Stimulated activated effector memory CD8-positive, alpha-beta T cell treated with anti-CD3 and anti-CD28 coated beads, Interleukin-12 subunit alpha, Interleukin-12 subunit beta, amount 100 ng/mL, for 72 hours (primary cell): ENCODE results near the gene TMEM131L.
A peak's percentile ranks its signal among the peaks of the same experiment; 100 is the strongest.

Experiments used
- ATAC-seq: fragments of 150-1000 bp; cut with Tn5 transposase; 2 replicates; pipeline ENCODE4 v1.10.0; 2021
- DNase-seq, 2 donors: peaks; one replicate each; pipeline ENCODE4 v3.0.0; 2021 to 2022; ENCODE audit warnings: low spot score in 2 of 2
- H3K27ac Mint-ChIP-seq: one replicate; pipeline ENCODE4 v1.8.0; 2022; ENCODE audit warnings: mild to moderate bottlenecking, mixed read lengths
- H3K36me3 Mint-ChIP-seq: one replicate; pipeline ENCODE4 v1.8.0; 2022; ENCODE audit warnings: mild to moderate bottlenecking, mixed read lengths
- H3K4me1 Mint-ChIP-seq: one replicate; pipeline ENCODE4 v1.8.0; 2022; ENCODE audit warnings: mixed read lengths
- H3K4me3 Mint-ChIP-seq: one replicate; pipeline ENCODE4 v1.8.0; 2022; ENCODE audit warnings: mild to moderate bottlenecking, mixed read lengths
- H3K9me3 Mint-ChIP-seq: one replicate; pipeline ENCODE4 v1.8.0; 2022; ENCODE audit warnings: mixed read lengths

The TMEM131L gene

DNA sequence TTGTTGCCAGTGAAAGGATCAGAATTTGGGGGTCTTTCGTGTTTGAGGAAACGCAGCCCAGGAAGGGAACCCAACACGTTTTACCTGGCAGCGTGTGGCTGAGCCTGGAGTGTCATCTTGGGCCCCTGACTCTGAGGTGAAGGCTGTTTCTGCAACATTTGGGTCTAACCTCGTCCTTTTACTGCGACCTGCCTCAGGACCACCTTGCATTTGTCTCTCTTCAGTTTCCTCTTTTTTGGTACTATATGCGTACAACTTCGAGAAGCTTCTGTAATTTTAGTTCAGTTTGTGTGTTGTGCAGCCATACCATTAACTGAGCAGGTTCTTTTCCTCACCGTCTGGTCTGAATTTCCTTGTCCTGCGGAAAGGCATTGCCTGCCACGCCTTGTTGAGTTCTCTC lies 61.5 kb downstream of the TMEM131L start:
- Mint-ChIP-seq H3K4me1 (peaks cover 87% of the 10 kb centered on the region), H3K4me3 (peak overlapping the region; percentile 60), H3K9me3 (no peaks in the 10 kb centered on the region), H3K27ac (peak overlapping the region; percentile 94), H3K36me3 (peaks cover 26% of the 10 kb centered on the region)
- DNase-seq, result no peak
- ATAC-seq, result no peak

DNA sequence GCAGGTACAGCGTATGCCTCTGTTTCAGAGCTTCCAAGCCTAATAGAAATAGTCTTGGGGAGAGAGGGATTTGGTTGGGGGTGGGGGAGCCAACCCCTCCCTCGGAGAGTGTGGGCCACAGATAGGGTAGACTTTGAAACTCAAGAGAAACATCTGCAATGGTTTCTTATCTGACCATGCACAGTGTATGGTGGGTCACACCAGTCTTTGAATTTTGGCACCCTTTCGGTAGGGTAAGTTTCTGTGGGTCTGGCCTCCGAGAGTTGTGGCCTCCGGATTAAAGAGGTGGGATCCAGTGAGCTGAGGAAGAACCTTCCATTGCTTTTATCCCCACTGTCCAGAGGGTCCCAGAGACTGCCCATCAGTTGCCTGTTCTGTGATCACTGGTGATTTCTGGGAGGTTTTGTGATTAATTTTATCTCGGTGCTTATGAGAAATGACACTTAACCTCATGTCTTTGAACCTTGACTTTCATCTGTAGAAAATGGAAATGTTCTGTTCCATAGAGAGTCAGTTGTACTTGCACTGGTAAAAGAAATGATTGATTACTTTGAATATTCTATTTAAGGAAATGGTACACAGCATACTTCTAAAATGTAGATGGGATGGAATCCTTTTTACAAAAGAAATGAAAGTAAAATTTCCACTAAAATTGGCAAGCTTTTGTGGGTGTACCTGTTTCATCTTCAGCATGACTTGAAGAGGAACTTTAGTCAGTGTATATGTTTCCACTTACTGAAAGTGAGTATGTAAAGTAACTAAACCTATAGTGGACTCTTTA lies 62.7 kb downstream of the TMEM131L start:
- DNase-seq (no peak), ATAC-seq (peak; percentile 61)
- Mint-ChIP-seq H3K36me3 (peaks cover 25% of the 10 kb centered on the region), H3K4me1 (peaks cover 83% of the 10 kb centered on the region), H3K9me3 (no peaks in the 10 kb centered on the region), H3K4me3 (peak overlapping the region; percentile 60), H3K27ac (peak overlapping the region; percentile 94)

DNA sequence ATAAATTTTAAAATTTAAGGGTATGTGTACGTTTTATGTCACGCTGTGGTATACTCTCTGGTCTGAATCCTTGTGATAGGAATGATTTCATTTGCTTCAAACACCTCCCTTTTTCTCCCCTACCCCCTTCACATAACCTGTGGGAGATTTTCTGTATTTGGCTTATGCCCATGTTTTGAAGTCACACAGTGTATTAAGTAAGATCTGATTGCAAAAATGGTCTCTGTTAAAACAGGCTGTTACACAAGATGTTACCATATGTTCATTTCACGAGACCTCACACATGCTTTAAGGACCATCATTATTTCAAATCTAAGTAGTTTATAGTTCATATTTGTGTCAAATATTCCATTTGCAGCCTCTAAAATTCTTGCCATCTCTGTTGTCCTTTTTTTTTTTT lies 63.5 kb downstream of the TMEM131L start:
- ATAC-seq (no peak), DNase-seq (no peak)
- Mint-ChIP-seq H3K27ac (peak overlapping the region; percentile 94), H3K36me3 (peaks cover 25% of the 10 kb centered on the region), H3K9me3 (no peaks in the 10 kb centered on the region), H3K4me3 (peak overlapping the region; percentile 60), H3K4me1 (peaks cover 83% of the 10 kb centered on the region)

DNA sequence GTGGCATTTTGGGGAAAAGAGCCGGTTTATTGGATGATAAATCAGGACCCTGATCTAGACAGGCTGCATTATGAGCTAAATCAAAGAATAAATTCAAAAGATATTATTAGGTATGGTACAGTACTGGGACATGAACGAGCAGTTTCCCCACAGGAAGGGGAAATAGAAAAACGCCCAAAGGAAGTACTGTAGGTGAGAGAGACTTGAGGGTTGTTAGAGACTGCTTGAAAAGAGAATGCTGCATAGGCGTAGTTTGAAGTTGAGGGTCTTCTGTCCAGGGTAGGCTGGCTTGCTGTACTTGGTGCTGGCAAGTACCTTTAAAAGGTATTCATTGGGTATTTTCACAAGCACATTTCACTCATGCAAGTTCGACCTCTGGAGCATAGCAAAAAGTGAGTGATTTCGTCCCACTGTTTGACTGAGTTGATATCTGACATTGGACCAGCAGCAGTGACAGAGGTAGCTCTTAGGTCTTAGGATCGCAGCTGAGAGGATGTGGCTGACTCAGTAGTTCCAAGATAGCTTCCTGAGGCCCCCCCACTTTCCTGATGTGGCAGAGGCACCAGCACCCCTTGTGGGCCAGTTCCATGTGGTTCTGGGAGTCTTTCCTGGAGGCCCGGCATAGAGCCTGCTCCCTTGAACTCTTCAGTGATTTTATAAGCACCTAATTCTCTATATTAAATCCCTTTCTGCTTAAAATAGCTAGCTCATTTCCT lies 64.3 kb downstream of the TMEM131L start:
- peak; percentile 71 for ATAC-seq
- no peaks in the 10 kb centered on the region for H3K9me3 Mint-ChIP-seq
- H3K4me3 Mint-ChIP-seq, result peak overlapping the region; percentile 60
- H3K27ac Mint-ChIP-seq, result peak overlapping the region; percentile 94
- peaks cover 25% of the 10 kb centered on the region for H3K36me3 Mint-ChIP-seq
- peaks cover 84% of the 10 kb centered on the region for H3K4me1 Mint-ChIP-seq
- no peak for DNase-seq

DNA sequence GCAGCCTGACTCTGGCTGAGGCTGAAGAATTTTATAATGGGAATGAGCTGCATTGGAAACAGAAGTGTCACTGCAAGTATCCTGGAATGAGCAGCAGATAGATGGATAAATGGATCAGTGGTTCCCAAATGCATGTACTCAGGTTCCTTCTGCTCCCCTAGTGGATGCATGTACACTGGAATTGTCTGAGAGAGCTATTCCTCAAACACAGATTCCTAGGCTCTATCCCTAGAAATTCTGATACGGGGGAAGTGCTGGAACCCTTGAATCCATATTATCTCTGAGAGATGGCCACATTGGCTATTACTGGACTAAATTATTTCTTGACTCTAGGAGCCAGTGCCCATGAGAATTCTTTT lies 64.8 kb downstream of the TMEM131L start:
- peak overlapping the region; percentile 60 for H3K4me3 Mint-ChIP-seq
- H3K9me3 Mint-ChIP-seq, result no peaks in the 10 kb centered on the region
- DNase-seq (no peak), ATAC-seq (no peak)
- peaks cover 88% of the 10 kb centered on the region for H3K4me1 Mint-ChIP-seq
- peak overlapping the region; percentile 94 for H3K27ac Mint-ChIP-seq
- peaks cover 25% of the 10 kb centered on the region for H3K36me3 Mint-ChIP-seq

DNA sequence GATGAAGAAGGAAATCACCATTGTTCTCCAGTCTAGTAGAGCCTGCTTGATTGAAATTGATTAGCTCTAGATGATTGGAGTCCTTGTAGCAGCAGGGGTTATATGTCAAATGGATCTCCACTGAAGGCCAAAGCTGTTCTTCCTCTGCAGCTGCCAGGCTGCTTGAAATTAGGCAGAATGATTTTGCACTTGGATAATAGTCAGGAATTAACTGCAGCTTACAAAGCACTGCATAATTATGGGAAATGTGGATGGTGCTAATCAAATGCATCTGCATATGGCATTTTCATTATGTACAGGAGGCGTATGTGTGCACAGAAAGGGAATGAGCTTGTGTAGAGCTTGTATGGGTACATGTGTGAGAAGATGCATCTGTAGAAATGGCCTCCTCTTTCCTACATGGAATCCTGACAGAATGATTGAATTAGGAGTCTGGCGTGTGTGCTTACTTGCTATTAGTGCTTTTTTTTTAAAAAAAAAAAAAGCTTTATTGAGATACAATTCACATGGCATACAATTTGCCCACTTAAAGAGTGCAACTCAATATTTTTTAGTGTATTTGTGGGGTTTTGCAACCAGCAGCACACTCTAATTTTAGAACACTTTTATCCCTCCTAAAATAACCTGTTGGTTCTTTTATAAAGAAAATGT lies 65.9 kb downstream of the TMEM131L start:
- H3K36me3 Mint-ChIP-seq, result peaks cover 25% of the 10 kb centered on the region
- peaks cover 85% of the 10 kb centered on the region for H3K4me1 Mint-ChIP-seq
- H3K27ac Mint-ChIP-seq, result peak overlapping the region; percentile 18
- ATAC-seq, result no peak
- DNase-seq, result no peak
- H3K9me3 Mint-ChIP-seq, result no peaks in the 10 kb centered on the region
- H3K4me3 Mint-ChIP-seq, result no peak overlapping the region

DNA sequence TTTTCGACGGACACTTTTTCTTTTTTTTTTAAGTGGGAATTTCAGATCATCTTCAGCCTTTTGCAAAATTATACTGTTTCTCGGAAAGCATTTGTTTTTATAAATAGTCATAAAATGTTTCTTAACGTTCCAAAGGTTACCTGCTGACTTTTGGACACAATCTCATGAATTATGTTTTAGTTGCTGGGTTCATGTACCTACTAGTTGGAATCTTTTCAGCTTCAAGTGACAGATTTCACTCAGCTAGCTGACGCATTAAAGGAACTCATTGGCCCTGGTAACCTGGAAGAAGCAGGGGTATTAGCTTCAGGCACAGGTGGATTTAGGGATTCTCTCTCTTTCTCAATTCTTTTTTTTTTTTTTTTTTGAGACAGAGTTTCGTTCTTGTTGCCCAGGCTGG lies 66.5 kb downstream of the TMEM131L start:
- peaks cover 82% of the 10 kb centered on the region for H3K4me1 Mint-ChIP-seq
- peaks cover 23% of the 10 kb centered on the region for H3K36me3 Mint-ChIP-seq
- no peaks in the 10 kb centered on the region for H3K9me3 Mint-ChIP-seq
- DNase-seq (no peak), ATAC-seq (no peak)
- H3K4me3 Mint-ChIP-seq, result no peak overlapping the region
- no peak overlapping the region for H3K27ac Mint-ChIP-seq

DNA sequence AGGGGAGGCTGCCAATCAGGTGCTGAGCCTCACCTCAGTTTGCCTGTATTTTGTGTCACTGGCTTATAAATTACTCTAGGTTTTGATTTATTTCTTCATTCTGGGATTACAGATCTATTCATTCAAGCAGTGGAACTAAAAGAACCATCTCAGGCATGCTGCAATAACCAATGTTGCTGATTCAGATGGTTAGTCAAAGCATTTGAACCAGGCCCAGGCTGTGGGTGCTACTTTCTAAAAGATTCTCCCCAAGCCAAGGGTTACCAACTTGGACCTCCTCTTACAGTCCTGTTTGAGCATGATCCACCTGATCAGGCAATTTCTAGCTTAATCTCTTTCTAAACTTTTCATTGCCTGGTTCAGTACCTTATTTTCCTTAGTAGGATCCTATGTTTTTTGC lies 67.2 kb downstream of the TMEM131L start:
- Mint-ChIP-seq H3K4me1 (peaks cover 79% of the 10 kb centered on the region), H3K9me3 (no peaks in the 10 kb centered on the region), H3K4me3 (no peak overlapping the region), H3K36me3 (peaks cover 18% of the 10 kb centered on the region), H3K27ac (peak overlapping the region; percentile 92)
- DNase-seq (no peak), ATAC-seq (peak; percentile 61)

DNA sequence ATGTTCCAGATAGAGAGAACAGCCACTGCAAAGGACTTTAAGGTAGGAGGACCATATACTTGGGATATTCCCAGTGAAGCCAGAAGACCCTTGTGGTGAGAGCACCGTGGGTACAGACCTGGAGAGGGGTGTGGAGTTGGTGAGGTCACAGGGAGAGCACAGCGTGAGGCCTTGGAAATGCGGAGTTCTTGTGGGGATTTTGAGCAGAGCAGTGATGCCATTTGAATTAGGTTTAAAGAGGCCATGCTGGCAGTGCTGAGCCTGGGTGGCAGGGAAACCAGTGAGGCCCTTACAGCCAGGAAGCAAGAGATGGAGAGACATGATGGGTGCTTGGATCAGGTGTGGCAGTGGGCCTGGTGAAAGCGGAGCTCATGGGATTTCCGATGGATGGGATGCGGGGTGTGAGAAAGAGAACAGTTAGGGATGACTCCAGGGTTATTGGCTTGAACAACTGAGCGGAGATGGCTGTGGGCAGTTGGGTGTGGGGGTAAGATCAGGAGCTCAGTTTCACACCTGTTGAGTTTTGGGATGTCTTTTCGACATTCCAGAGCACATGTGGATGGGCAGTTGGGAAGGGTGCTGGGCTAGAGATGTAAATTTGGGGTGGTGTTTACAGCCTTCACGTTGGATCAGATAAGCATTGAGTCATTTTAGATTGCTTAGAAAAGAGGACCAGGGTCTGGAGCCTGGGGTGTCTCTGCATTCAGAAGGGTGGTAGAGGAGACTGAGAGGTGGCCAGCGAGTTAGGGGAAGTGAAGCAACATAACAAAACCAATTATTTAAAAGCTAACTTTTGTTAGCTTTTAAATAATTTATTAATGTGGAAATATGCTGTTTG lies 68.9 kb downstream of the TMEM131L start:
- DNase-seq, result no peak
- Mint-ChIP-seq H3K27ac (peak overlapping the region; percentile 92), H3K36me3 (peaks cover 18% of the 10 kb centered on the region), H3K4me1 (peaks cover 63% of the 10 kb centered on the region), H3K4me3 (no peak overlapping the region), H3K9me3 (no peaks in the 10 kb centered on the region)
- no peak for ATAC-seq

DNA sequence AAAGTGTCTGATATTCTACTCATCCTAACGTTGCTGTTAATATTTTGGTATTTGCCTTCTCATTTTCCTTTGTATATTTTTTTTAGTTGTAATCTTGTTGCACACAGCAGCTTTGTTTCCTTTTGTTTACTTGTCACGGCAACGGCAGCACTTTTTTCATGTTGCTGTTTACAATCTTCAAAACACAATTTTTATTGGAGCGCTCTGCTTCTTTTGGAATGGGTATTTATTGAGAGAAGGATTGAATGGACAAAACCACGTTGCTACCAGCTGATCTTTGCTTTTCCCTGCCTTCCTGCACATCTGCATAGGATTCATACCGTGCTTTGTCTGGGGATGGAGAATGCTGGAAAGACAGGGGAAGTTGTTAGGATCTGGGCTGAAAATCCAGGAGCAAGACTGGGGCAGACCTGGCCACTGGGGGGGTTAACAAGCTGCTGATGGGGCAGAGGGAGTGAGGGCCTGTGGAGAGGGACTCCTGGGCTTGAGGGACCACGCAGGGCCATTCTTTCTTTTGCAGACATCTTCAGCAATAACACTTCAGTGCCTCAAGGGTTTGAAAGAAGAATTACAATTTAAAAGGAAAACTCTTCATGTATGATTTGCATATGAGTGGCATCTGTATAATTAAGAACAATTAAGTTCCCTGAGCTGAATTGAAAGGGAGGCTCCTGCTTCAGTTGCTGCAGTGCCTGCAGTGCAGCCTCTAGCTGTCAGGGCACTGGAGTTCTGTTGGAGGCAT lies 69.8 kb downstream of the TMEM131L start:
- no peaks in the 10 kb centered on the region for H3K9me3 Mint-ChIP-seq
- H3K4me1 Mint-ChIP-seq, result peaks cover 63% of the 10 kb centered on the region
- no peak for DNase-seq
- H3K4me3 Mint-ChIP-seq, result peak overlapping the region; percentile 46
- peak overlapping the region; percentile 92 for H3K27ac Mint-ChIP-seq
- no peak for ATAC-seq
- peaks cover 9% of the 10 kb centered on the region for H3K36me3 Mint-ChIP-seq

DNA sequence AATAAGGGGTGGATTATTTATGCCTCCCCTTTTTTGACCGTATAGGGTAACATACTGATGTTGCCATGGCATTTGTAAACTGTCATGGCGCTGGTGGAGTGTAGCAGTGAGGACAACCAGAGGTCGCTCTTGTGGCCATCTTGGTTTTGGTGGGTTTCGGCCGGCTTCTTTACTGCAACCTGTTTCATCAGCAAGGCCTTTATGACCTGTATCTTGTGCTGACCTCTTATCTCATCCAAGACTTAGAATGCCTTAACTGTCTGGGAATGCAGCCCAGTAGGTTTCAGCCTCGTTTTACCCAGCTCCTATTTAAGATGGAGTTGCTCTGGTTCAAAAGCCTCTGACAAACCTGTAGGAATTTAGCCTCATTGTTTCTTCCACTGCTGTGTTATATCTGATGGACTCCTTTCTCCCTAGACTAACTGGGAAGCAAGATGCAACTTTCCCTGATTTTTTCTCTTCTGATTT lies 71.4 kb downstream of the TMEM131L start:
- Mint-ChIP-seq H3K4me3 (no peak overlapping the region), H3K9me3 (no peaks in the 10 kb centered on the region), H3K27ac (no peak overlapping the region)

DNA sequence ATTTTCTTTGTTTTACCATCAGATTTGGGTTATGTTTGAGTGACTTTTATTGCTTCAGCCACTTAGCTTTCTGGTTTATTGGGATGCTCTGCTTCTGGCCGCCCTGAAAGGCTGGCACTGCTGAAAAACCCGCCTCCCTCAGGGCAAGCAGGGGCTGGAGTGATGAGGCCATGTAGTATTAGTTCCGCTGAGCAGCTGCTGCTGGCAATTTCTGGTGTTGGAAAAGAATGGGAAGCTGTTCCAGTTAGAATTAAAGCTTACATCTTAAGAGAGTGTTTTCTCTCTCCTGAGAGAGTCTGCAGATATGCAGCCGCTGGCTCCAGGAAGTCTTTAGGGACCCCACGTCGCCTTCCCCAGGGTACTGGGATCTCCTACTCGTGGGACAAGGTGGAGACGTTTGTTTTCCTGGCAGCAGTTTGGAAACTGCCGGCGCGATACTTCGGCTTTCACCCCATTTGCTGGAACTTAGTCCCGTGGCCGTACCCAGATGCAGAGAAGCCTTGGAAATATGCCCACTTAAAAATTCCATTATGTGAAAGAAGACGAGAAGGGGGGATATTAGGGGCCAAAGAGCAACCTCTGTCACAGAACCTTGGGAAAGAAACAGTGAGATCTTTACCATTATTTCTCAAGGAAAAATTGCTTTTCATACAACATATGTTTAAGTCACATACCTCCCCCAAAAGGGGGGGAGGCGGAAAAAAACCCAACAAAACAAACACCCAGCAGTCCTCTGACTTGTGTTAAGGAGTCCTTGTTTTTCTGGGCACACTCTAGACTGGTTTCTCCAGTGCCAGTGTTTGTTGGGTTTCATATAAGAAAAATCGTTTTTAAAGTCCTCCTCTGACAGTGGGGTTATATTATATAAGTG lies 72.6 kb downstream of the TMEM131L start:
- H3K36me3 Mint-ChIP-seq, result peaks cover 4% of the 10 kb centered on the region
- no peak overlapping the region for H3K27ac Mint-ChIP-seq
- H3K9me3 Mint-ChIP-seq, result no peaks in the 10 kb centered on the region
- H3K4me1 Mint-ChIP-seq, result peaks cover 66% of the 10 kb centered on the region
- no peak for DNase-seq
- no peak overlapping the region for H3K4me3 Mint-ChIP-seq
- no peak for ATAC-seq

More for the DNA sequence above, 71.4 kb downstream of the TMEM131L start:
- DNase-seq (no peak), ATAC-seq (no peak)
- H3K4me1 Mint-ChIP-seq, result peaks cover 69% of the 10 kb centered on the region
- peaks cover 4% of the 10 kb centered on the region for H3K36me3 Mint-ChIP-seq

DNA sequence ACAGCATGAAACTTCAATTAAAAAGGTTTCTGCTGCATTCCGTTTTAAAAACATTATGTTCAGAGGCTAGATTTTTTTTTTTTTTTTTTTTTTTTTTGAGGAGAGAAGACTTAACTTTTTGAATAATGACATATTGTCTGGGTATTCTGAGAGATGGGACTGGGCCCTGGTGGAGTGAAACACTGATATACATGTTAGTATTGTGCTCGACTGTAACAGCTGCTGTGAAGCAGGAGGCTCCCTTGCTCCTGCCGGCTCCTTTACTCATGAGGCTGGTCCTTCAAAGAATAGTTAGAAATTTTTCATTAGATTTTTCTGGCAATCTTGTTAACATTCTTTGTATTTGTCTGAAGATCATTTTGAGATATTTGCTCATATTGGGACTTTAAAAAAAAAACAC lies 73.3 kb downstream of the TMEM131L start:
- DNase-seq (no peak), ATAC-seq (no peak)
- no peak overlapping the region for H3K27ac Mint-ChIP-seq
- peaks cover 7% of the 10 kb centered on the region for H3K36me3 Mint-ChIP-seq
- H3K4me3 Mint-ChIP-seq, result no peak overlapping the region
- H3K9me3 Mint-ChIP-seq, result no peaks in the 10 kb centered on the region
- peaks cover 63% of the 10 kb centered on the region for H3K4me1 Mint-ChIP-seq
